ENCODE results near the gene CAVIN1. TPM values are rescaled to one million over a fixed set of nuclear protein-coding genes. Genes with fewer than 3 reads are reported as not detected.

CAVIN1 gene
- total and polyA plus RNA-seq, 2 donors (not counting 3 experiments of a cell fraction or from before 2014, with no cell fraction given) = 303 to 663 TPM

- intact Hi-C loops (cut with micrococcal nuclease) (loop anchor here (1.0 to 5.0 kb wide), 6 partner anchors 9 to 129 kb away; partner anchors contain the start of gene CAVIN1), dilution Hi-C loops (cut with MboI; ENCODE audit: extremely low pct_ligation_motif_present, low sequenced_read_pairs) (no loop called here)
- CTCF ChIA-PET = interaction anchor here (0.8 to 2.0 kb wide), 18 partner anchors 9 to 140 kb away, joined by 3 to 30 read pairs (median 5); partner anchors contain the start of gene CAVIN1
- Histone ChIP-seq H3K9me1 (replicated peaks; ENCODE audit: control insufficient read depth, extremely low read depth, insufficient read depth, low read length) (no peaks in the 10 kb centered on the region), H3K4me2 (ENCODE audit: insufficient read depth, low read length) (peak overlapping the region; percentile 98), H3K79me2 (ENCODE audit: control insufficient read depth, insufficient read depth, low read length) (peaks cover 45% of the 10 kb centered on the region), H3K4me3 (replicated peaks in 1 of 3; ENCODE audit: insufficient read depth in 1 of 3, low read depth in 1 of 3, low read length in 3 of 3) (peak overlapping the region; percentile 41 to 89 (median 55)), H3K9ac (replicated peaks; ENCODE audit: extremely low read depth, insufficient read depth, low read length) (peak overlapping the region; percentile 85), H2AFZ (ENCODE audit: low read depth, low read length) (peak overlapping the region; percentile 36), H3K9me3 (replicated peaks; ENCODE audit: control insufficient read depth, insufficient read depth, low read length) (no peaks in the 10 kb centered on the region), H3K36me3 (ENCODE audit: control insufficient read depth in 2 of 2, extremely low read depth in 1 of 2, insufficient read depth in 2 of 2, low read length in 2 of 2) (no peaks in the 10 kb centered on the region), H3K4me1 (ENCODE audit: control insufficient read depth, extremely low read depth, insufficient read depth, low read length) (peaks cover 21% of the 10 kb centered on the region), H3K27me3 (ENCODE audit: control insufficient read depth in 2 of 2, insufficient read depth in 2 of 2, low read length in 2 of 2) (no peaks in the 10 kb centered on the region), H3K27ac (ENCODE audit: insufficient read depth, low read depth, low read length) (peak overlapping the region; percentile 74), H4K20me1 (replicated peaks; ENCODE audit: control insufficient read depth, extremely low read depth, insufficient read depth, low read length) (peaks cover 5% of the 10 kb centered on the region)
- FAIRE-seq = peak; percentile 68
- POLR2A ChIA-PET = interaction anchor here (0.9 to 1.6 kb wide), 9 partner anchors 8 to 132 kb away, joined by 3 to 14 read pairs (median 5); partner anchors contain the start of gene CAVIN1
- no peak for TF ChIP-seq CTCF (IDR thresholded peaks at IDR 0.05; ENCODE audit: extremely low read depth in 1 of 2, insufficient read depth in 1 of 2, low read depth in 1 of 2, low read length in 2 of 2)
- TF ChIP-seq MAX (IDR thresholded peaks at IDR 0.05; ENCODE audit: insufficient read depth, insufficient read length) = no peak
- TF ChIP-seq JUN (IDR thresholded peaks at IDR 0.05; ENCODE audit: borderline replicate concordance, insufficient read depth, insufficient read length, low read depth) = no peak
- TF ChIP-seq EZH2 (IDR thresholded peaks at IDR 0.05; ENCODE audit: borderline replicate concordance, low read depth, low read length, severe bottlenecking) = no peak
- no peak for TF ChIP-seq MYC (IDR thresholded peaks at IDR 0.05; ENCODE audit: low read depth, low read length)
- TF ChIP-seq FOS (IDR thresholded peaks at IDR 0.05; ENCODE audit: borderline replicate concordance, insufficient read depth, low read length) = no peak
- TF ChIP-seq POLR2A (IDR thresholded peaks at IDR 0.05; ENCODE audit: low read depth, low read length) = no peak
- TF ChIP-seq GATA2 (IDR thresholded peaks at IDR 0.05; ENCODE audit: insufficient read depth, insufficient read length, low read depth, low read length) = no peak
- no peak for TF ChIP-seq POLR2AphosphoS5 (IDR thresholded peaks at IDR 0.05; ENCODE audit: insufficient read depth, low read depth, low read length)
- peak; percentile 41 for DNase-seq (ENCODE audit: low read depth, low spot score)
- no TSS peak for BruUV-seq (replicated peaks)
These were observed 35.2 kb downstream of the CAVIN1 start for GRCh38 chr17:42387661-42388380.

All from endothelial cell of umbilical vein (primary cell).